Keratinocyte (primary cell): Measurements from ENCODE around the gene OBSCN. TPM values are rescaled to one million over a fixed set of nuclear protein-coding genes. Genes with fewer than 3 reads are reported as not detected.

Experiments used
- DNase-seq: peaks from one replicate; pipeline ENCODE4 v3.0.0-alpha.2; 2011; ENCODE audit warnings: low read depth, missing footprints, low spot score
- FAIRE-seq: peaks from 2 replicates; lab custom pipeline; 2011; peaks lifted over from hg19 to GRCh38; lab: Jason Lieb, UNC
- H2AFZ ChIP-seq: 2 replicates; pipeline ENCODE4 v1.6.0; 2012; ENCODE audit warnings: low read length, control low read depth, inconsistent platforms; ENCODE audit not compliant: control insufficient read depth
- H3K27ac ChIP-seq: 2 replicates; pipeline ENCODE4 v1.5.1; 2011; ENCODE audit warnings: low read length; ENCODE audit not compliant: control insufficient read depth, insufficient read depth
- H3K27me3 ChIP-seq: 3 replicates; pipeline ENCODE4 v1.6.0; 2011; ENCODE audit warnings: low read length; ENCODE audit not compliant: control insufficient read depth, insufficient read depth; ENCODE audit errors: extremely low read depth
- H3K36me3 ChIP-seq, 2 experiments: 2 replicates in 1 of 2; 3 replicates in 1 of 2; pipeline ENCODE4 v1.5.1; 2011; ENCODE audit warnings: low read length in 2 of 2, mild to moderate bottlenecking in 1 of 2; ENCODE audit not compliant: control insufficient read depth in 2 of 2, insufficient read depth in 2 of 2; ENCODE audit errors: extremely low read depth in 1 of 2
- H3K4me1 ChIP-seq: 3 replicates; pipeline ENCODE4 v1.5.1; 2011; ENCODE audit warnings: low read length; ENCODE audit not compliant: control insufficient read depth, insufficient read depth; ENCODE audit errors: extremely low read depth
- H3K4me2 ChIP-seq: 3 replicates; pipeline ENCODE4 v1.6.0; 2011; ENCODE audit warnings: low read depth, low read length; ENCODE audit not compliant: control insufficient read depth, insufficient read depth; ENCODE audit errors: extremely low read depth
- H3K4me3 ChIP-seq, 3 experiments: fragments of 200-600 bp in 1 of 3; sonication (generic) in 1 of 3; 2 replicates in 2 of 3; 3 replicates in 1 of 3; pipeline ENCODE4 v1.5.1; 2011 to 2016; ENCODE audit warnings: low read length in 3 of 3, mild to moderate bottlenecking in 3 of 3, control low read depth in 2 of 3, inconsistent platforms in 1 of 3, low read depth in 1 of 3, mixed read lengths in 1 of 3, mixed run types in 1 of 3, moderate library complexity in 1 of 3; ENCODE audit not compliant: control insufficient read depth in 2 of 3, insufficient read depth in 2 of 3; ENCODE audit errors: extremely low read depth in 1 of 3
- H3K79me2 ChIP-seq: 2 replicates; pipeline ENCODE4 v1.6.0; 2012; ENCODE audit warnings: low read length; ENCODE audit not compliant: control insufficient read depth, insufficient read depth
- H3K9ac ChIP-seq: 3 replicates; pipeline ENCODE4 v1.6.0; 2011; ENCODE audit warnings: low read length; ENCODE audit not compliant: control insufficient read depth, insufficient read depth; ENCODE audit errors: extremely low read depth
- H3K9me1 ChIP-seq: 3 replicates; pipeline ENCODE4 v1.6.0; 2011; ENCODE audit warnings: low read length; ENCODE audit not compliant: control insufficient read depth, insufficient read depth; ENCODE audit errors: extremely low read depth
- H3K9me3 ChIP-seq: 2 replicates; pipeline ENCODE4 v1.5.1; 2012; ENCODE audit warnings: low read depth, low read length; ENCODE audit not compliant: control insufficient read depth
- H4K20me1 ChIP-seq: 3 replicates; pipeline ENCODE4 v1.6.0; 2011; ENCODE audit warnings: low read length; ENCODE audit not compliant: control insufficient read depth, insufficient read depth; ENCODE audit errors: extremely low read depth
- CTCF ChIP-seq, 3 experiments: IDR thresholded peaks in 1 of 3; conservative IDR thresholded peaks in 1 of 3; optimal IDR thresholded peaks in 1 of 3; 2 replicates in 2 of 3; 3 replicates in 1 of 3; pipeline versions ENCODE3 to v1.5.1; 2011; ENCODE audit warnings: low read length in 3 of 3, mild to moderate bottlenecking in 3 of 3, moderate library complexity in 2 of 3, control low read depth in 1 of 3, inconsistent platforms in 1 of 3; ENCODE audit not compliant: insufficient read depth in 2 of 3; ENCODE audit errors: extremely low read depth in 1 of 3
- EZH2 ChIP-seq: IDR thresholded peaks from one replicate; pipeline ENCODE4 v1.6.1; 2012; ENCODE audit warnings: inconsistent platforms, mild to moderate bottlenecking, low read length, moderate library complexity
- dilution Hi-C: fragments of 300-500 bp; cut with MboI; formaldehyde crosslinking; loops from one replicate; pipeline ENCODE4 v1.7.0; 2020; ENCODE audit warnings: low sequenced_read_pairs; ENCODE audit not compliant: extremely low pct_ligation_motif_present
- polyA plus RNA-seq, 5 experiments: library from polyadenylated mRNA; depleted of rRNA in 3 of 5; stranded (reverse) in 3 of 5; stranded (forward) in 1 of 5; unstranded in 1 of 5; fragments of >200 nt; gene quantifications; 1 replicate in 1 of 5; 2 replicates in 3 of 5; 3 replicates in 1 of 5; pipeline versions ENCODE4 v1.2.1 to v1.2.3, GENCODE V29; 2011 to 2012; ENCODE audit warnings: missing spikeins in 2 of 5, low read depth in 1 of 5, low replicate concordance in 1 of 5

Gene OBSCN
- polyA plus RNA-seq, 1 donor (not counting 4 experiments of a cell fraction or from before 2014, with no cell fraction given): 1.8 TPM

DNA sequence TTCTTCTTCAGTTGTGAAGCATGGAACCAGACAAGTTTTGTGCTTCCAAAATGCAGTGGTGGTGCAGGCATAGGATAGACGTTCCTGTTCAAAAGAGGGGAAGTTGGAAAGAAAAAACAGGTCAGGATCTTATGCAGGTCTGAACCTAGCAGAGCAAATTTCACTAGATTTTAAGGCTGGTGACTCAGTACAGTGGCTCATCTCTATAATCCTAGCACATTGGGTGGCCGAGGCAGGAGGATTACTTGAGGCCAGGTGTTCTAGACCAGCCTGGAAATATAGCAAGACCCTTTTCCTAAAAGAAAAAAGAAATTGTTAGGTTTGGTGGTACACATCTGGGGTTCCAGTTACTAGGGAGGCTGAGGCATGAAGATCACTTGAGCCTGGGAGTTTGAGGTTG lies 88.1 kb downstream of the OBSCN start:
- Histone ChIP-seq H3K9me3 (peaks cover 2% of the 10 kb centered on the region), H3K79me2 (no peaks in the 10 kb centered on the region), H3K9ac (no peak overlapping the region), H3K4me1 (no peaks in the 10 kb centered on the region), H3K27ac (no peak overlapping the region), H3K4me3 (no peak overlapping the region), H3K4me2 (no peak overlapping the region), H3K9me1 (no peaks in the 10 kb centered on the region), H3K27me3 (no peaks in the 10 kb centered on the region), H3K36me3 (peaks cover 0 to 1% of the 10 kb centered on the region in 2 experiments), H2AFZ (no peak overlapping the region), H4K20me1 (no peaks in the 10 kb centered on the region)
- FAIRE-seq: no peak
- DNase-seq: no peak
- dilution Hi-C loops: no loop called here
- TF ChIP-seq EZH2 (no peak), CTCF (optimal IDR thresholded peaks at IDR 0.05 in 1 of 3, IDR thresholded peaks at IDR 0.05 in 1 of 3, conservative IDR thresholded peaks at IDR 0.05 in 1 of 3; ENCODE audit: extremely low read depth in 1 of 3, insufficient read depth in 2 of 3, low read length in 3 of 3) (no peak)

DNA sequence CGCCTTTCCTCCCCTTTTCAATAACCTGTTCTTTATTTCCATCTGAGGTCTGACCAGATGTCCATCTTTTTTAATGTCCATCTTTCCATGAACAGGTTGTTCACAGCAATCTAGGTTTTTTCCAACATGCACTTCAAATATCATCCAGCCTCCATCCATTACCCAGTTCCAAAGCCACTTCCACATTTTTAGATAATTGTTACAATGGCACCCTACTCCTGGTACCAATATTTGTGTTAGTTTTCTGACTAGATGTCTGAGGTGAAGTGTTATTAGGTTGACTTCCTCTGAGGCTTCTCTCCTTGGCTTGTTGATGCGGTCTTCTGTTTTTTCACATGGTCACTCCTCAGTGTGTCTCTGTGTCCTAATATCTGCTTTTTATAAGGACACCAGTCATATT lies 89.4 kb downstream of the OBSCN start:
- no peak for TF ChIP-seq EZH2
- no peak for TF ChIP-seq CTCF (optimal IDR thresholded peaks at IDR 0.05 in 1 of 3, IDR thresholded peaks at IDR 0.05 in 1 of 3, conservative IDR thresholded peaks at IDR 0.05 in 1 of 3; ENCODE audit: extremely low read depth in 1 of 3, insufficient read depth in 2 of 3, low read length in 3 of 3)

More for the DNA sequence above, 89.4 kb downstream of the OBSCN start:
- FAIRE-seq (no peak), DNase-seq (no peak)
- H3K4me3 ChIP-seq: no peak overlapping the region
- H4K20me1 ChIP-seq: no peaks in the 10 kb centered on the region
- H3K27me3 ChIP-seq: no peaks in the 10 kb centered on the region
- peaks cover 0 to 1% of the 10 kb centered on the region in 2 experiments for H3K36me3 ChIP-seq
- no peak overlapping the region for H3K27ac ChIP-seq
- no peaks in the 10 kb centered on the region for H3K9me1 ChIP-seq
- H3K79me2 ChIP-seq: no peaks in the 10 kb centered on the region
- H2AFZ ChIP-seq: no peak overlapping the region
- H3K9me3 ChIP-seq: peaks cover 4% of the 10 kb centered on the region
- no peak overlapping the region for H3K9ac ChIP-seq
- no peak overlapping the region for H3K4me2 ChIP-seq
- no peaks in the 10 kb centered on the region for H3K4me1 ChIP-seq
- dilution Hi-C loops: no loop called here
